ENCODE data around the gene POU3F2. TPM values are rescaled to one million over a fixed set of nuclear protein-coding genes. Genes with fewer than 3 reads are reported as not detected.

The POU3F2 gene
- polyA plus RNA-seq, 1 of the 3 experiments (the other 2 are of a cell fraction), result 1.0 TPM

DNA sequence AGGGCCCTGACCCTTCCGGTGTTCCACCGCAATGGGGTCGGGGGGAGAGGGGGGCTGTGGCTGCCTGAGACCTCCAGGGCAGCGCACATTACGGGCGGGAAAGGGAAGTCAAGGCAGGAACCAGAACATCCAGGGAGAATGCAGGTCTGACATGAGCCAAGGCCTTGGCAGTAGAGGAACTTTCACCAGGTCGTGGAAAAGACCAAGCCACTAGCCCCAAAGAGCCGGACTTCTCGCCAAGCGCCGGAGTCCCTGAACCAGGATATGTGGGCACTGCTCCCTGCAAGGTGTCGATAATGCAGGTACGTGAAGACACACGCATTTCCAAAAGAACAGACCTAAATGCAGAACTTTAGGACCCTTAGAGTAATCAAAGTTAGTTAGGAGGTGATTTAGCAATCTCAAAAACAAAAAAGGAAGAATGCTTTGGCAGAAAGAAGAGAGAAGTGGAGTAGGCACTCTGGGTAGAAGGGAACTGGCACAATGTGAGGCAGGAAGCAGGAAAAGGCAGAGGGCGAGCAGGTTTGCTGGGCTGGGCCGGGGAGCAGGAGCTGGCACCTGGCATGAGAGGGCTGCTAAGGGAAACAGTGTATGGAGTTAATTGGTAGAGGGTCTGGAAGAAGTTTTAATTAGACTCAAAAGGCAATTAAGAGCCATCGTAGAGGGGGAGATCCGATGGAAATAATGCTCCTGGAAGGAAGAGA is 14.3 kb downstream of the POU3F2 start:
- no peak for DNase-seq
- no peak overlapping the region for H3K4me2 ChIP-seq
- H3K4me3 ChIP-seq (ENCODE audit: low read depth in 2 of 2, low read length in 1 of 2), result no peak overlapping the region
- no peak overlapping the region for H2AFZ ChIP-seq (ENCODE audit: low read depth)
- no peak overlapping the region for H3K27ac ChIP-seq (ENCODE audit: low read depth in 2 of 2, low read length in 1 of 2)
- H3K27me3 ChIP-seq (ENCODE audit: insufficient read depth), result no peaks in the 10 kb centered on the region
- H3K9me3 ChIP-seq, result no peaks in the 10 kb centered on the region
- no peaks in the 10 kb centered on the region for H3K79me2 ChIP-seq (ENCODE audit: insufficient read depth)
- ChIA-PET POLR2A (no interaction called here), CTCF (interaction anchor here (1.3 kb wide), 1 partner anchor 270 kb away, joined by 3 read pairs; no protein-coding TSS in a partner anchor)
- no peaks in the 10 kb centered on the region for H4K20me1 ChIP-seq (ENCODE audit: insufficient read depth)
- no peak overlapping the region for H3K9ac ChIP-seq
- no peaks in the 10 kb centered on the region for H3K36me3 ChIP-seq (replicated peaks in 1 of 2; ENCODE audit: control insufficient read depth in 1 of 2, insufficient read depth in 2 of 2, low read length in 1 of 2)
- WGBS (ENCODE audit: low lambda C conversion rate), result 92% methylated on average over 18 of the region's 18 CpGs
- peaks cover 0 to 5% of the 10 kb centered on the region in 2 experiments; a peak in 1 of 4 replicates for H3K4me1 ChIP-seq (ENCODE audit: control insufficient read depth in 1 of 2, insufficient read depth in 2 of 2, low read depth in 1 of 2, low read length in 1 of 2)
- no peaks in the 10 kb centered on the region for H3K9me2 ChIP-seq
- TF ChIP-seq RAD21 (IDR thresholded peaks at IDR 0.05; ENCODE audit: low read length), result no peak
- no peak for TF ChIP-seq NFIC (IDR thresholded peaks at IDR 0.05; ENCODE audit: borderline replicate concordance)
- TF ChIP-seq CHD2 (IDR thresholded peaks at IDR 0.05; ENCODE audit: low read length, partially characterized antibody), result no peak
- TF ChIP-seq SIN3A (IDR thresholded peaks at IDR 0.05; ENCODE audit: borderline replicate concordance, low read depth, low read length), result no peak
- no peaks in the 10 kb centered on the region for H3F3A ChIP-seq (replicated peaks; ENCODE audit: insufficient read depth)

DNA sequence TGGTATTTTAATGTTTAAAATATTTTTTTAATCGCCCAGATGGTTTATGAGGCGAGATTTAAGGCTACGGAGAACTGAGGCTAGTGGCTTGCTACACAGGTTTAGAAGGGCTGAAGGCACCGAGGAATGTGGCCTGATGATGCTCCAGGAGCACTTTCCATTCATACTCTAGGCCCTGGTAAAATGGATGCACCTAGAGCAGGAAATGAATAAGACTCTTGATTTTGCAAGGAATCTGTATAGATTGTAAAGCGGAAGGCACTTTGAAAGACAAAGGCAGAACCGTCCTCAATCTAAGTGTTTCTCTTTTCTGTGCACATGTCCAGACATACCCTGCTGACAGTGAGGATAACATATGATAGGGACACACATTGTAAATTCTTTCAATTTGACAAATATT is 30.1 kb downstream of the POU3F2 start:
- H3K9me2 ChIP-seq, result no peaks in the 10 kb centered on the region
- POLR2A ChIA-PET, result no interaction called here
- no peak overlapping the region for H2AFZ ChIP-seq (ENCODE audit: low read depth)
- peaks cover 6 to 15% of the 10 kb centered on the region in 2 experiments for H3K36me3 ChIP-seq (replicated peaks in 1 of 2; ENCODE audit: control insufficient read depth in 1 of 2, insufficient read depth in 2 of 2, low read length in 1 of 2)
- no peaks in the 10 kb centered on the region for H3K4me1 ChIP-seq (ENCODE audit: control insufficient read depth in 1 of 2, insufficient read depth in 2 of 2, low read depth in 1 of 2, low read length in 1 of 2)
- no peak overlapping the region for H3K4me2 ChIP-seq
- no peak overlapping the region for H3K4me3 ChIP-seq (ENCODE audit: low read depth in 2 of 2, low read length in 1 of 2)
- TF ChIP-seq SIN3A (IDR thresholded peaks at IDR 0.05; ENCODE audit: borderline replicate concordance, low read depth, low read length) (no peak), MXI1 (IDR thresholded peaks at IDR 0.05; ENCODE audit: low read depth, low read length) (no peak), FOXM1 (IDR thresholded peaks at IDR 0.05; ENCODE audit: low read depth) (no peak), POLR2AphosphoS5 (IDR thresholded peaks at IDR 0.05; ENCODE audit: low read depth, low read length) (no peak)
- no peaks in the 10 kb centered on the region for H4K20me1 ChIP-seq (ENCODE audit: insufficient read depth)
- H3K9me3 ChIP-seq, result no peaks in the 10 kb centered on the region; the same call in 1 of the 2 replicates
- CTCF ChIA-PET, result no interaction called here
- H3F3A ChIP-seq (replicated peaks; ENCODE audit: insufficient read depth), result no peaks in the 10 kb centered on the region
- H3K9ac ChIP-seq, result no peak overlapping the region
- DNase-seq, result no peak
- H3K79me2 ChIP-seq (ENCODE audit: insufficient read depth), result no peaks in the 10 kb centered on the region
- no peak overlapping the region for H3K27ac ChIP-seq (ENCODE audit: low read depth in 2 of 2, low read length in 1 of 2)
- 96% methylated on average over 6 of the region's 6 CpGs for WGBS (ENCODE audit: low lambda C conversion rate)
- no peaks in the 10 kb centered on the region for H3K27me3 ChIP-seq (ENCODE audit: insufficient read depth)

DNA sequence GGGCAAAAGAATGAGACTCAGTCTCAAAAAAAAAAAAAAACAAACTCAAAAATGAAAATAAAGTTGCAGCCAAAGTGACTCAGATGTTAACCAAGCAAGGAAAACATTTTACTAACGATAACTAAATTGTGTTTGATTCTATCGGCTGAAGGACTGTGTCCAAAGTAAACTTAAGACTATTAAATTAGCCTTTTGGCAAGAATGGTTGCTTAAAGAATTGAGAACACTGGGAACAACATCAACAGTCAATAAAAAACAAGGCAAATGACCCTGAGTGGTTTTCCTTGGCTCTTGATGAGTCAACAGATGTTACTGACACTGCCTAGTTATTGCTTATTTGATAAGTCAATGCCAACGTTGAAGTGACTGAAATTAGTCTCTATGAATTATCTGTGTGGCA is 36.7 kb downstream of the POU3F2 start:
- Histone ChIP-seq H3F3A (replicated peaks; ENCODE audit: insufficient read depth) (no peaks in the 10 kb centered on the region), H3K27ac (ENCODE audit: low read depth in 2 of 2, low read length in 1 of 2) (no peak overlapping the region), H3K4me1 (ENCODE audit: control insufficient read depth in 1 of 2, insufficient read depth in 2 of 2, low read depth in 1 of 2, low read length in 1 of 2) (no peaks in the 10 kb centered on the region), H3K79me2 (ENCODE audit: insufficient read depth) (no peaks in the 10 kb centered on the region), H3K4me2 (no peak overlapping the region), H3K9ac (no peak overlapping the region), H4K20me1 (ENCODE audit: insufficient read depth) (no peaks in the 10 kb centered on the region), H3K4me3 (ENCODE audit: low read depth in 2 of 2, low read length in 1 of 2) (no peak overlapping the region), H3K9me2 (no peaks in the 10 kb centered on the region), H3K9me3 (no peaks in the 10 kb centered on the region), H3K27me3 (ENCODE audit: insufficient read depth) (no peaks in the 10 kb centered on the region), H2AFZ (ENCODE audit: low read depth) (no peak overlapping the region), H3K36me3 (replicated peaks in 1 of 2; ENCODE audit: control insufficient read depth in 1 of 2, insufficient read depth in 2 of 2, low read length in 1 of 2) (peaks cover 18 to 29% of the 10 kb centered on the region in 2 experiments)
- WGBS (ENCODE audit: low lambda C conversion rate), result 53% methylated on average over 3 of the region's 3 CpGs
- CTCF ChIA-PET, result no interaction called here
- TF ChIP-seq CHD2 (IDR thresholded peaks at IDR 0.05; ENCODE audit: low read length, partially characterized antibody) (no peak), NFIC (IDR thresholded peaks at IDR 0.05; ENCODE audit: borderline replicate concordance) (no peak), TAF1 (IDR thresholded peaks at IDR 0.05; ENCODE audit: borderline replicate concordance, low read depth, low read length) (no peak)
- DNase-seq, result no peak
- POLR2A ChIA-PET, result no interaction called here
